PC-3 (cell line): ENCODE results near the gene TMEM271. TPM values are rescaled to one million over a fixed set of nuclear protein-coding genes. Genes with fewer than 3 reads are reported as not detected.

Experiments used
- ATAC-seq: fragments of 200-7000 bp; cut with Tn5 transposase; 2 replicates; pipeline ENCODE4 v1.9.1; 2020; ENCODE audit warnings: mild to moderate bottlenecking, moderate library complexity
- BruUV-seq: library from RNA; stranded (reverse); fragments of 400-500 nt; replicated peaks from 2 replicates; lab custom pipeline; 2021; lab: Mats Ljungman, UMichigan
- CTCF ChIA-PET: fragments of 300-600 bp; sonication (Branson Sonifier 250); formaldehyde crosslinking; loops from one replicate; lab custom pipeline; 2022; ENCODE audit warnings: antibody characterized with exemption; lab: Charles Lee
- POLR2A ChIA-PET: fragments of 300-600 bp; sonication (Branson Sonifier 250); formaldehyde crosslinking; loops from one replicate; lab custom pipeline; 2022; ENCODE audit warnings: antibody characterized with exemption; ENCODE audit not compliant: unreplicated experiment; lab: Charles Lee
- DNase-seq: peaks from one replicate; pipeline ENCODE4 v3.0.0-alpha.2; 2015
- H2AFZ ChIP-seq: fragments of 300-600 bp; sonication (generic); 2 replicates; pipeline ENCODE4 v1.6.0; 2016; ENCODE audit warnings: antibody characterized with exemption, low read length
- H3F3A ChIP-seq: fragments of 300-600 bp; sonication (generic); one replicate; pipeline ENCODE4 v1.6.0; 2017; ENCODE audit warnings: antibody characterized with exemption, low read length, control low read depth, mild to moderate bottlenecking; ENCODE audit not compliant: unreplicated experiment
- H3K27ac ChIP-seq: fragments of 300-600 bp; sonication (generic); 2 replicates; pipeline ENCODE4 v1.5.1; 2016; ENCODE audit warnings: mild to moderate bottlenecking, low read length
- H3K27me3 ChIP-seq: fragments of 300-600 bp; sonication (generic); 2 replicates; pipeline ENCODE4 v1.6.1; 2016; ENCODE audit warnings: low read length, mixed read lengths
- H3K36me3 ChIP-seq: fragments of 300-600 bp; sonication (generic); 2 replicates; pipeline ENCODE4 v1.6.1; 2016; ENCODE audit warnings: low read depth, mixed run types, low read length, mixed read lengths
- H3K4me1 ChIP-seq: fragments of 300-600 bp; sonication (generic); 2 replicates; pipeline ENCODE4 v1.5.1; 2016; ENCODE audit warnings: low read length; ENCODE audit not compliant: insufficient read depth
- H3K4me2 ChIP-seq: fragments of 300-600 bp; sonication (generic); 2 replicates; pipeline ENCODE4 v1.6.0; 2016; ENCODE audit warnings: low read length
- H3K4me3 ChIP-seq: fragments of 300-600 bp; sonication (generic); 2 replicates; pipeline ENCODE4 v1.5.1; 2016; ENCODE audit warnings: mild to moderate bottlenecking, low read length, mixed read lengths
- H3K79me2 ChIP-seq: fragments of 300-600 bp; sonication (generic); 2 replicates; pipeline ENCODE4 v1.6.1; 2017; ENCODE audit warnings: low read length, mixed read lengths
- H3K9ac ChIP-seq: fragments of 300-600 bp; sonication (generic); 2 replicates; pipeline ENCODE4 v1.6.0; 2016; ENCODE audit warnings: mild to moderate bottlenecking, low read length
- H3K9me2 ChIP-seq: fragments of 300-600 bp; sonication (generic); replicated peaks from 2 replicates; pipeline ENCODE4 v1.6.1; 2016; ENCODE audit warnings: mixed run types, low read length, mixed read lengths
- H3K9me3 ChIP-seq: fragments of 300-600 bp; sonication (generic); 2 replicates; pipeline ENCODE4 v1.6.1; 2016; ENCODE audit warnings: low read length, mixed read lengths
- H4K20me1 ChIP-seq: fragments of 300-600 bp; sonication (generic); 2 replicates; pipeline ENCODE4 v1.6.1; 2016; ENCODE audit warnings: low read length, mixed read lengths
- EZH2 ChIP-seq: fragments of 300-600 bp; sonication (generic); IDR thresholded peaks from one replicate; pipeline ENCODE4 v1.6.1; 2017; ENCODE audit warnings: antibody characterized with exemption, mild to moderate bottlenecking, low read length; ENCODE audit not compliant: unreplicated experiment
- EZH2phosphoT487 ChIP-seq: fragments of 300-600 bp; sonication (generic); IDR thresholded peaks from 2 replicates; pipeline ENCODE4 v1.6.1; 2018; ENCODE audit warnings: mild to moderate bottlenecking, antibody characterized with exemption, low read length, borderline replicate concordance
- intact Hi-C: fragments of 100-400 bp; cut with micrococcal nuclease; formaldehyde crosslinking; loops from 2 replicates; pipeline ENCODE4 v1.9.0; 2023
- total RNA-seq: library from RNA; depleted of rRNA; stranded (reverse); fragments of >200 nt; gene quantifications from 2 replicates; pipeline ENCODE4 v1.2.3, GENCODE V29; 2014
- TF ChIP-seq, protein P1 (sequence below): fragments of 300-600 bp; sonication (generic); conservative IDR thresholded peaks from 2 replicates; pipeline ENCODE4 v1.5.1; 2017; ENCODE audit warnings: antibody characterized with exemption, low read depth, mild to moderate bottlenecking, low read length

TMEM271 gene
- total RNA-seq, 1 experiment from 2014 or later, result not detected

DNA sequence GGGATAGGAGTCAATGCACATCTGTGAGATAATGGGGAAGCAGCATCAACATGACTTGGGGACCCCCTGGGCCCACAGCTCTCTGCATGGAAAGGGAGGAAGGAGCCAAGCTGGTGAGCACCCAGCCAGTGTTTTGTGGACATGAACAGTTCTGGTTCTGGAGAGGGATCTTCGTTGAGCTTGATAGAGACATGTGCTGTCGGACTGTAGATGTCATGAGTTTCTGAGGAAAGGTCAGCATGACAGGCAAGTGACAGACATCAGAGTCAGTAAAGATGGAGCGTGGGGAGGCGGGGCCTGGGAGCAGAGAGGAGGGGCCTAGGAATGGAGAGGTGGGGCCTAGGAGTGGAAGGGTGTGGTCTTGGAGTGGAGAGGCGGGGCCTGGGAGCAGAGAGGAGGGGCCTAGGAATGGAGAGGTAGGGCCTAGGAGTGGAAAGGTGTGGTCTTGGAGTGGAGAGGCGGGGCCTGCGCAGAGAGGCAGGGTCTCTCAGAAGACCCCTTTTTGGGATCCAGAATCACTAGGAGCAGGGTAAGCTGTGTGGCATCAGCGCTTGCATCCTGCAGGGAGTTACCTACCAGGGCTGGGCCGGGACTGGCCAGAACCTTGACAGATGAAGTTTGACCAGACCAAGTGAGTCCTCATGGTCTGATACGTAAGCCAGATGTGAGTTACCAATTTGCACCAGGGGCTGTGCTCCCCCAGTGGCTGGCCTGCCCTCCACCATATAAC is 43.3 kb downstream of the TMEM271 start:
- H3F3A ChIP-seq, result no peaks in the 10 kb centered on the region
- BruUV-seq, result no TSS peak
- no peak overlapping the region for H3K9ac ChIP-seq
- no peak overlapping the region for H3K4me3 ChIP-seq
- TF ChIP-seq, protein P1, sequence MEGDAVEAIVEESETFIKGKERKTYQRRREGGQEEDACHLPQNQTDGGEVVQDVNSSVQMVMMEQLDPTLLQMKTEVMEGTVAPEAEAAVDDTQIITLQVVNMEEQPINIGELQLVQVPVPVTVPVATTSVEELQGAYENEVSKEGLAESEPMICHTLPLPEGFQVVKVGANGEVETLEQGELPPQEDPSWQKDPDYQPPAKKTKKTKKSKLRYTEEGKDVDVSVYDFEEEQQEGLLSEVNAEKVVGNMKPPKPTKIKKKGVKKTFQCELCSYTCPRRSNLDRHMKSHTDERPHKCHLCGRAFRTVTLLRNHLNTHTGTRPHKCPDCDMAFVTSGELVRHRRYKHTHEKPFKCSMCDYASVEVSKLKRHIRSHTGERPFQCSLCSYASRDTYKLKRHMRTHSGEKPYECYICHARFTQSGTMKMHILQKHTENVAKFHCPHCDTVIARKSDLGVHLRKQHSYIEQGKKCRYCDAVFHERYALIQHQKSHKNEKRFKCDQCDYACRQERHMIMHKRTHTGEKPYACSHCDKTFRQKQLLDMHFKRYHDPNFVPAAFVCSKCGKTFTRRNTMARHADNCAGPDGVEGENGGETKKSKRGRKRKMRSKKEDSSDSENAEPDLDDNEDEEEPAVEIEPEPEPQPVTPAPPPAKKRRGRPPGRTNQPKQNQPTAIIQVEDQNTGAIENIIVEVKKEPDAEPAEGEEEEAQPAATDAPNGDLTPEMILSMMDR, result no peak
- TF ChIP-seq EZH2 (no peak), EZH2phosphoT487 (no peak)
- no peak overlapping the region for H2AFZ ChIP-seq
- H3K36me3 ChIP-seq, result peaks cover 5% of the 10 kb centered on the region
- no peak overlapping the region for H3K27ac ChIP-seq
- CTCF ChIA-PET, result no interaction called here
- DNase-seq (no peak), ATAC-seq (no peak; the same call in 1 of the 2 replicates)
- POLR2A ChIA-PET, result no interaction called here
- H3K4me2 ChIP-seq, result no peak overlapping the region
- H3K4me1 ChIP-seq, result no peaks in the 10 kb centered on the region
- H3K27me3 ChIP-seq, result no peaks in the 10 kb centered on the region
- intact Hi-C loops, result no loop called here
- H3K9me3 ChIP-seq, result no peaks in the 10 kb centered on the region
- H3K9me2 ChIP-seq, result no peaks in the 10 kb centered on the region
- no peaks in the 10 kb centered on the region for H3K79me2 ChIP-seq
- H4K20me1 ChIP-seq, result no peaks in the 10 kb centered on the region

DNA sequence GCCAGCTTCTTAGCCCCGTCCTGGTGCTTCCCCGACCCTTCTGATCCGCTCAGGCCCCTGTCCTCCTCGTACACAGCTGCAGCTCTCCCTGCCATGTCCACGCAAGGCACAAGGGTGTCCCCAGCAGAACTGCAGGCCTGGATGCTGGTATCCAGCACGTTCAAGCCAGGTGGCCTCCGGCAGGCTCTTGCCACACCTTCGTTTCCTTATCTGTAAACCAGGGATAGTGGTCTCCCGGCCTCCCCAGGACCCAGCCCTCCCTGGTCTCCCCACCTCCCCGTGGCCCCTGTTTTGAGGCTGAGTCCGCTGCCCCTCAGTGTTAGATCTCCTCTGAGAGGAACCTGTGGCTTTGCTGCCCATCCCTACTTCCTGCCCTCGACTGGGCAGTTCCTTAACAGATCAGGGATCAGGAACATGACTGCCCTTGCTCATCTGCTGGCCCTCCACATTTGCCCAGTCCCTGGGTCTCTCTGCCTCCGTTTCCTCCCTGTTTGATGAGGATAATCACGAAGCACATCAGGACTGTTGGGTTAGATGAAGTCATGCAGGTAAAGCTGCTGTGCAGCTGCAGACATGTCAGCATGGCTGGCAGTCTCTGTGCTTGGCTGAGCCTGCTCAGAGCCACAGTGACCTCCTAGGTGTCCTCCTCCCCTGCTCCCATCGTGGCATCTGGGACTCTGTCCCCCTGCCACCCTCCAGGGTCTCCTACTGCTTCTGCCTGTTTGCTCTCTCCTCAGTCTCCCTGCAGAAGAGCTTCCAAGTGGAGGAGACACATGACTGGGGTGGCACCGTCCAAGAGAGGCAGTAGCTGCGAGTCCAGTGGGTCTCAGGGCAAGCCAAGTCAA is 44.2 kb downstream of the TMEM271 start:
- Histone ChIP-seq H3K9me3 (no peaks in the 10 kb centered on the region), H3K4me2 (no peak overlapping the region), H3K27me3 (no peaks in the 10 kb centered on the region), H3K36me3 (peaks cover 5% of the 10 kb centered on the region), H3K9me2 (no peaks in the 10 kb centered on the region), H3K9ac (no peak overlapping the region), H3K4me3 (no peak overlapping the region), H4K20me1 (no peaks in the 10 kb centered on the region), H3F3A (no peaks in the 10 kb centered on the region), H3K27ac (no peak overlapping the region), H3K4me1 (no peaks in the 10 kb centered on the region), H3K79me2 (no peaks in the 10 kb centered on the region), H2AFZ (no peak overlapping the region)
- intact Hi-C loops, result no loop called here
- POLR2A ChIA-PET, result no interaction called here
- no TSS peak for BruUV-seq
- CTCF ChIA-PET, result no interaction called here
- ATAC-seq (no peak), DNase-seq (no peak)
- TF ChIP-seq EZH2 (no peak), EZH2phosphoT487 (no peak)
- TF ChIP-seq, protein P1, result no peak

DNA sequence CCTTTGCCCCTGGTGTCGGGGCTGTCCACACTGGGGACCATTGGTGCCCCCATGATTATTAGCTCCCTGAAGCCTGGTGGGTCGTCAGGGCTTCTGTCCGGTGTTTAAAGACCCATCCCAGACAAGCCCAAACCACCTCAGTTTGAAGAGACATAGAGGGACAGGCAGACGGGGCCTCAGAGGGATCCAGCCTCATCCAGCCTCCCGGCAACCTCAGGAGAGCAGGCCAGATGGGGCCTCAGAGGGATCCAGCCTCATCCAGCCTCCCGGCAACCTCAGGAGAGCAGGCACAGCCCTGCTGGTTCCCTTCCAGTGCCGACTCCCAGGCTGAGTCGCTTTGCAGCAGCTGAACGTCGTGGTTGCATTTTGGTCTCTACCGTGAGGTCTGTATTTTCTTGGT is 45.0 kb downstream of the TMEM271 start:
- no peaks in the 10 kb centered on the region for H3K4me1 ChIP-seq
- no peaks in the 10 kb centered on the region for H3K9me2 ChIP-seq
- TF ChIP-seq, protein P1, result no peak
- TF ChIP-seq EZH2 (no peak), EZH2phosphoT487 (no peak)
- H2AFZ ChIP-seq, result no peak overlapping the region
- H3F3A ChIP-seq, result no peaks in the 10 kb centered on the region
- no peaks in the 10 kb centered on the region for H3K9me3 ChIP-seq
- H3K79me2 ChIP-seq, result no peaks in the 10 kb centered on the region
- H4K20me1 ChIP-seq, result no peaks in the 10 kb centered on the region
- ChIA-PET POLR2A (no interaction called here), CTCF (no interaction called here)
- no peak overlapping the region for H3K4me3 ChIP-seq
- H3K9ac ChIP-seq, result no peak overlapping the region
- H3K27ac ChIP-seq, result no peak overlapping the region
- H3K36me3 ChIP-seq, result peaks cover 5% of the 10 kb centered on the region
- no TSS peak for BruUV-seq
- H3K4me2 ChIP-seq, result no peak overlapping the region
- no peak for ATAC-seq
- H3K27me3 ChIP-seq, result no peaks in the 10 kb centered on the region
- DNase-seq, result no peak
- intact Hi-C loops, result no loop called here
